ENCODE results near the gene SURF1.
"Not testable (repeated sequence)": the region's sequence is repeated elsewhere in the genome, so short reads cannot be mapped to it uniquely, and the experiment has no call there.

SURF1 gene

DNA sequence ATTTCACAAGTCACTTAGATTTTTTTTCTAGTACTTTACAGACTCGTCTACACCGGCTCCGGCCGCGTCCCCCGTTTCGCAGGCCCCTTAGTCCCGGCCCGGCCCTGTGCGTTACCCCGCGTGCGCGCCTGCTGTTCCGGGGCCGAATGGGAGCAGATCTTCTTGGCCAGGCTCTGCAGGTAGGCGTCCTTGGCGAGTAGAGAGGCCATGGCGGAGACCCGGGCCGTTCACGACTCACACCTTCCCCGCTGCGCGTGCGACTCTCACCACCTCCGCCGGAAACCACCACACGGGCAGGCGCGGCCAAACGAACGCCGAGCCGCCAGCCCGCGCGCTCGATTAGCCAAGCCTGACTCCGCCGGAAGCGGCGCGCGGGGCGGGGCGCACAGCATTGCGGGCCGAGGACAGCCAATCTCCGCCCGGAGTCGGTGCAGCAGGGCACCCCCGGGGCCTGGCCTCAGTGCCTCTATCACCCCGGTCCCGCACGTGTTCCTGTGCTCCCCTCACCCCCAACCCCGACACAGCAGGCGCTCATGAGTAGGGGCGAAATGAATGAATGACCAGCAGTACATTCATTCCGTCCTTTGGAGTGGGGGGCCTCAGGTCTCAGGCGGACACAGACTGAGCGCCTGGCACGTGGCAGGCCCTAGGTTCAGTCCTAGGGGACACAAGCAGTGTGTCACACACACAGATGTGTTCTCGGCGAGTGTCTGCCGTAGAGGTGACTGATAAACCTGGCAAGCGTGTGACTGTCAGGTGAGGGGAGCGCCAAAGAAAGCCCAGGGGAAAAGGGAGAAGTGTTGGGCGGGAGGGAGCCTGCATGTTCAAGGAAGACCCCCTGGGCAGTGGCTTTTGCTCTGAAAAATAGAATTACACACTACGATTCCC lies 20.1 kb downstream of the SURF1 start, which contains the start of gene SURF6:
TSS of gene SURF6 (minus strand) at position 265 of the 888 bp plus-strand sequence. CDS start at position 209, 56 bp downstream.
- peak within 1 kb of the TSS; percentile 98 for H3K27ac Mint-ChIP-seq
- DNase-seq = peak; percentile 93

DNA sequence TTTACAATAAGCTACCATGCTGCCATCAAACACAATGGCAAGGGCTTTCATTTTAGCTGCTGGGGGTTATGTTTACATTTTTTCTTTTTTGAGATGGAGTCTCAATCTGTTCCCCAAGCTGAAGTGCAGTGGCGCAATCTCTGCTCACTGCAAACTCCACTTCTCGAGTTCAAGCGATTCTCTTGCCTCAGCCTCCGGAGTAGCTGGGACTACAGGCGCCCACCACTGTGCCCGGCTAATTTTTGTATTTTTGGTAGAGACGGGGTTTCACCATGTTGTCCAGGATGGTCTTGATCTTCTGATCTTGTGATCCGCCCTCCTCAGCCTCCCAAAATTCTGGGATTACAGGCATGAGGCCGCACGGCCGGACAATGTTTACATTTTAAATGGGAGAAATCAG lies 21.4 kb downstream of the SURF1 start:
- DNase-seq; H3K27me3 Mint-ChIP-seq; H3K9me3 Mint-ChIP-seq; ATAC-seq (replicated peaks): not testable (repeated sequence)
- Mint-ChIP-seq H3K4me3 (peak overlapping the region; percentile 94 to 97), H3K36me3 (peaks cover 51 to 68% of the 10 kb centered on the region in 2 donors), H3K27ac (peak overlapping the region; percentile 90), H3K4me1 (peaks cover 33 to 83% of the 10 kb centered on the region in 2 donors)

More for the DNA sequence above, 20.1 kb downstream of the SURF1 start, which contains the start of gene SURF6:
- Mint-ChIP-seq H3K4me3 (peak within 1 kb of the TSS; percentile 94 to 97), H3K4me1 (peaks cover 42 to 84% of the 10 kb centered on the region in 2 donors), H3K36me3 (peaks cover 52 to 74% of the 10 kb centered on the region in 2 donors), H3K9me3 (peaks cover 0 to 4% of the 10 kb centered on the region in 2 donors), H3K27me3 (no peaks in the 10 kb centered on the region)
- peak; percentile 94 to 96 for ATAC-seq (replicated peaks)

DNA sequence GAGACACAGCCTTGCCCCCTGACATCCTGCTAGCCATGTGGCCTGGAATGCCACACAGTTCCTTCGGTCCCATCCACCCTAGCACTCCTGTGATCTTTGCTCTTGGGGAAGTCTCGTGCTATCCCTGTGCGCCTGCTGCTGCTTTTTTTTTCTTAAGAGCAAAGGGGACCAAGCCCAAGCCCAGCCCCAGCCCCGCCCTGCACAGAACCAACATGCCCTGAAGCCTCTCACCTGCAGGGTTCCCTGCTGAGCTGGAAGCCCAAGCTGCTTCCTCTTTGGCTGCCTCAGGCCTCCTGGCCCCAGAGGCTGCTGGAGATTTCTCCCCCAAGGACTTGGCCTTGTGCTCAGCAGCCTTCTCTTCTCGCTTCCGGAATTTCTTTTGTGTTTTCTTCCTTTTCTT lies 22.1 kb downstream of the SURF1 start:
- Mint-ChIP-seq H3K4me1 (peaks cover 30 to 83% of the 10 kb centered on the region in 2 donors), H3K36me3 (peaks cover 46 to 66% of the 10 kb centered on the region in 2 donors)
- ATAC-seq (replicated peaks) = no peak

DNA sequence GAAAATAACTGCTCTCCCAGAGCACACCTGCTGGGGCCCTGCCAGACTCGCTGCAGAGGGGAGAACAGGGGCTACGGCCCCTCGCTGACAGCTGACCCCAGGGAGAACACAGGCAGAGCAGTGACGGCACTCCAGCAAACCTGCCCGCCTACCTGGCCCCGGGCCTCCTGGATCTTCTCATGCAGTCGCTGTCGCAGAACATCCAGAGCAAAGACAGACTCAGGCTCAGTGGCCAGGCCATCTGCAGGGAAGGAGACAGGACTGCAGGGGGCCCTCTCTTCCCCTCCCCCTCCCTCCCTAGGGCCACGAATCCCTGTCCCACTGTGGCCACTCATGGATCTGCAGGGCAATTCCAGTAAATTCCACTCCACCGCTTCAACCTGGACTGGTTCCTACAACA lies 22.7 kb downstream of the SURF1 start:
- Mint-ChIP-seq H3K27me3 (no peaks in the 10 kb centered on the region), H3K36me3 (peaks cover 47 to 65% of the 10 kb centered on the region in 2 donors), H3K27ac (no peak overlapping the region), H3K4me3 (peak overlapping the region in 1 of 2 donors; percentile 97), H3K9me3 (no peaks in the 10 kb centered on the region), H3K4me1 (peaks cover 30 to 83% of the 10 kb centered on the region in 2 donors)
- DNase-seq (no peak), ATAC-seq (replicated peaks) (no peak)

More for the DNA sequence above, 22.1 kb downstream of the SURF1 start:
- peak overlapping the region; percentile 90 for H3K27ac Mint-ChIP-seq
- H3K9me3 Mint-ChIP-seq = no peaks in the 10 kb centered on the region
- H3K27me3 Mint-ChIP-seq = no peaks in the 10 kb centered on the region
- DNase-seq = no peak
- peak overlapping the region; percentile 48 to 97 for H3K4me3 Mint-ChIP-seq

DNA sequence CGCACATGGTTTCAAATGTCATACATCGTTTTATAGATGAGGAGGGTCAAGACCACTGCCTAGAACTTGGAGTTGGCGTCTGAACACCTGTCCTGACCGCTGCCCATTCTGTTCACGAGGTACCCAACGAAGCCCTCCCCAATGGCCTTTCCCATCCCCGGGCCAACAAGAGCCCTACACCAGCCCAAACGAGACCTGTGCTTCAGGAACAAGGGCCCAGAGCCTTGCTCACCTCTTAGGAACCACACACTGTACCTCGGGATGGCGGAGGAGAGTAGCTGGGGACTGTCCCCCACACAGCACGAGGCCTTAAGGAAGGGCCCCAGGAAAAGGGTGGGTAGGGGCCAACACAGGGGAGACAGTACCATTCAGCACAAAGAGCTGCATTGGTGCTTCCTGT lies 23.3 kb downstream of the SURF1 start:
- Mint-ChIP-seq H3K4me1 (peaks cover 30 to 83% of the 10 kb centered on the region in 2 donors), H3K27ac (peak overlapping the region; percentile 25), H3K27me3 (no peaks in the 10 kb centered on the region), H3K4me3 (no peak overlapping the region), H3K36me3 (peaks cover 52 to 68% of the 10 kb centered on the region in 2 donors), H3K9me3 (no peaks in the 10 kb centered on the region)
- ATAC-seq (replicated peaks) = no peak
- DNase-seq = no peak

DNA sequence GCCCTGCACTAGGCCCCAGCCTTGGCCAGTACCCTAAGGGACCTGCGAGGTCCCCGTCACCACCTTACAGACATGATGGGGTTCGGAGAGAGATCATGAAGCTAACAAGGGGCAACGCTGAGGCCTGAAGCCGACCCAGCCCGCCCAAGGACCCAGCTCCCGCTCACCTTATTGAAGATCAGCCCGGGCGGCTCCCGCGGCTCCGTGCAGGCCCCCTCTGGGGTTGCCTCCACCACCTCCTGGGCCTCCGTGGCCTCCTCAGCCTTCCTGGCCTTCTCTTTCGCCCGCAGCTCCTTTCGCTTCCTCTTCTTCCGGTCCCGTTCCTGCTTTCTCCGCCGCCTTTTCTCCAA lies 23.9 kb downstream of the SURF1 start:
- Mint-ChIP-seq H3K9me3 (no peaks in the 10 kb centered on the region), H3K4me3 (no peak overlapping the region), H3K27me3 (no peaks in the 10 kb centered on the region), H3K4me1 (peaks cover 28 to 76% of the 10 kb centered on the region in 2 donors), H3K27ac (peak overlapping the region; percentile 72), H3K36me3 (peaks cover 52 to 68% of the 10 kb centered on the region in 2 donors)
- DNase-seq = no peak
- ATAC-seq (replicated peaks) = no peak

DNA sequence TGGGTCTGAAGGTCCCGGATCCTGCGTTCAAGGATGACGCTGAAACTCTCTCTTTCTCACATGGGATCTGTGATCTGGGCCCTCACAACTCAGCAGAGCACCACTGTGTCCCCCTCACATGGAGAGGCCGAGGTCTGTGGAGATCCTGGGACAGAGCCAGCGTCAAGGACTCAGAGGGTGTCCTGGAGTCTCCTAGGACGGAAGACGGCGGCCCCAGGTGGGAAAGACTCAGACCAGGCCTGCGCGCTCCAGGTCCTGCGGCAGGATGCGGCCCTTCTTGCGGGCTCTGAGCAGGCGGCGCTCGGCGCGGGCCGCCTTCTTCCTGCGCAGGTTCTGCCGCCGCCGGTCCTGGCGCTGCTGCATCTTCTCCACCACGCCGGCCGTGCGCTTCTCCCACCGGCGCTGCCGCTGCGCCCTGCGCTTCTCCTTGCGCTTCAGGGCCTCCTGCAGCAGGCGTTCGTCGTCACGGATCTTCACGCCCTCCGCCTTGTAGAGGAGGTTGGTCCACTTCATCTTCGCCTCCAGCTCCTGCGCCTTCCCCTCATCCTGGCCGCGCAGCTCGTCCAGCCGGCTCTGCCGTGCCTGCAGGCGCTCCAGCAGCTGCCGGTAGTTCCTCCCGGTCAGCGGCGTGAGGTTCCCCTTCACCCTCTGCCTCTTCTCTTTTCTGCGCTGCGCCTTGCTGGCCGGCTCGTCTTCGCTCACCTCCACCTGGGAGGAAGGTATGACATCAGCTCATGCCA lies 24.5 kb downstream of the SURF1 start:
- Mint-ChIP-seq H3K4me3 (no peak overlapping the region), H3K27ac (no peak overlapping the region)

DNA sequence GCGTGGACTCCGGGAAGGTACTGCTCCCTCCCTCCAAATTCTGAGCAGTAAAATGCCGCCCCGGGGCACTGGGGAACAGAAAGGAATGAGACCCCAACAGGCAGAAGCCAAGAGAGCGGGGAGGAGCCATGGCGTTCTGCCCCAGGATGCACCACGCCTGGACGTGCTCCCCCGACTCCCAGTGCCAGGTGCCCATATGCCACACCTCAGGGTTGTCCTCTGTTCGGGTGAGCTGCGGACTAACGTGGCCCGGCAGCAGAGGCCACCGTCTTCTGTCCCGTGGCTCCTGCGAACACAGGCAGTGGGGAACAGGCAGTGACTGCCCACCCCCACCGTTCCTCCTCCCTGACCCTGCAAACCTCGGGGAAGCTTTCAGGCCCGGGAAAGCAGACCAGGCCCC lies 25.1 kb downstream of the SURF1 start:
- Mint-ChIP-seq H3K27me3 (no peaks in the 10 kb centered on the region), H3K4me3 (no peak overlapping the region)
- DNase-seq = no peak

More for the DNA sequence above, 24.5 kb downstream of the SURF1 start:
- Mint-ChIP-seq H3K36me3 (peaks cover 52 to 68% of the 10 kb centered on the region in 2 donors), H3K4me1 (peaks cover 26 to 71% of the 10 kb centered on the region in 2 donors), H3K27me3 (no peaks in the 10 kb centered on the region), H3K9me3 (no peaks in the 10 kb centered on the region)
- ATAC-seq (replicated peaks) (no peak), DNase-seq (no peak)

DNA sequence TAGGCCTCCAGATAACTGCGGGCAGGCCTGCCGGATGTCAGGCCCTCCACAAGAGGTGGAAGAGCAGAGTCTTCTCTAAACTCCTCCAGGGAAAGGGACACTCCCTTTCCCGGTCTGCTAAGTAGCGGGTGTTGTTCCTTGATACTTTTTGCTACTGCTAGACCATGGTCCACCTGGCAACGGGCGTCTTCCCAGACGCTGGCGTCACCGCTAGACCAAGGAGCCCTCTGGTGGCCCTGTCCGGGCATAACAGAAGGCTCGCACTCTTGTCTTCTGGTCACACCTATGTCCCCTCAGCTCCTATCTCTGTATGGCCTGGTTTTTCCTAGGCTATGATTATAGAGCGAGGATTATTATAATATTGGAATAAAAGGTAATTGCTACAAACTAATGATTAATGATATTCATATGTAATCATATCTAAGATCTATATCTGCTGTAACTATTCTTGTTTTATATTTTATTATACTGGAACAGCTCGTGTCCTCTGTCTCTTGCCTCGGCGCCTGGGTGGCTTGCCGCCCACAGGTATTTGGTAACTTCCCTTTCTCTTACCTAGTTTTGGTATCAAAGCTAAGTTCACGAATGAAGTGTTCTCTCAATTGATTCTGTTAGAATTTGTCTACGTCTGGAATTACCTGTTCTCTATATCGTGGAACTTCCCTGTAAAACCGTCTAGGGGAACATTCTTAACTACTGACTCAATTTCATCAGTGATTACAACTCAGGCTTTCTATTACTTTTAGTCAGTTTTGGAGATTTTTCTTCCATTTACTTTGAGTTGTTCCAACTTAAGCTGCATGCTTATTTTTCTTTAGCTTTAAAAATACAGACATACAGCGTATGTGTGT lies 26.8 kb downstream of the SURF1 start:
- not testable (repeated sequence) for H3K27me3 Mint-ChIP-seq; H3K9me3 Mint-ChIP-seq; H3K4me3 Mint-ChIP-seq; ATAC-seq (replicated peaks); DNase-seq; H3K27ac Mint-ChIP-seq
- Mint-ChIP-seq H3K4me1 (peaks cover 18 to 55% of the 10 kb centered on the region in 2 donors), H3K36me3 (peaks cover 44 to 55% of the 10 kb centered on the region in 2 donors)

More for the DNA sequence above, 25.1 kb downstream of the SURF1 start:
- H3K4me1 Mint-ChIP-seq = peaks cover 21 to 65% of the 10 kb centered on the region in 2 donors
- ATAC-seq (replicated peaks) = no peak
- peaks cover 51 to 63% of the 10 kb centered on the region in 2 donors for H3K36me3 Mint-ChIP-seq
- peak overlapping the region; percentile 5 for H3K27ac Mint-ChIP-seq
- no peaks in the 10 kb centered on the region for H3K9me3 Mint-ChIP-seq

DNA sequence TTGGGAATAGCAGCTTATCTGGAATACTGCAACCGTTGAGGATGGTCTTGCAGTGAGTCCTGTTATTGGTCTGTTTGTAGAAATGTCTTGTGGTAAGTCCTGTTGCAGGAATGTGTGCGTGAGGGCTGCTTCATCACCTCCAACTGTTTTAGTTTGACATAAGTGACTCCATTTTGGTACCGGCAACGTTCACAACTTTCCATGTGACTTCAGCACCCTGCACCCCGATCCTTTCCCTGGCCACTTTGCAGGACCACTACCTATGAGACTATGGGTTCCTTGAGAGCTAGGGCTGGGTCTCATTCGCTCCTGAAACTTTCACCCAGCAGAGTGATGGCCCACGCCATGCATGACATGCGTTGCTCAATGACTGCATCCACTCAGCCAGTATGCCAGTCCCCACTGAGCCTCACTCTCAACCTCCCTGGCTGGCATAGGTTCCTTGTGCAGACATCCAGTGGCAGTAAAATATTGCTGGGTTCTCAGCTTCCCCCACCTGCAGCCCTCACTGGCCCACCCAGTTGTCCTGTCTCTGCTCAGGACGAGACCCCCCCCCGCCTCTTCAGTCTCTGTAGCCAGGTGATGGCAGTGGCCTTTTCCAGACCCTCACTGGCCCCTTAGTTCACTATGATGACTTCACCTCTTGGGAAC lies 28.3 kb downstream of the SURF1 start:
- Mint-ChIP-seq H3K4me1 (peaks cover 8 to 43% of the 10 kb centered on the region in 2 donors), H3K4me3 (no peak overlapping the region), H3K27ac (no peak overlapping the region), H3K36me3 (peaks cover 40 to 47% of the 10 kb centered on the region in 2 donors), H3K9me3 (peaks cover 0 to 1% of the 10 kb centered on the region in 2 donors), H3K27me3 (no peaks in the 10 kb centered on the region)
- DNase-seq (no peak), ATAC-seq (replicated peaks) (no peak)

DNA sequence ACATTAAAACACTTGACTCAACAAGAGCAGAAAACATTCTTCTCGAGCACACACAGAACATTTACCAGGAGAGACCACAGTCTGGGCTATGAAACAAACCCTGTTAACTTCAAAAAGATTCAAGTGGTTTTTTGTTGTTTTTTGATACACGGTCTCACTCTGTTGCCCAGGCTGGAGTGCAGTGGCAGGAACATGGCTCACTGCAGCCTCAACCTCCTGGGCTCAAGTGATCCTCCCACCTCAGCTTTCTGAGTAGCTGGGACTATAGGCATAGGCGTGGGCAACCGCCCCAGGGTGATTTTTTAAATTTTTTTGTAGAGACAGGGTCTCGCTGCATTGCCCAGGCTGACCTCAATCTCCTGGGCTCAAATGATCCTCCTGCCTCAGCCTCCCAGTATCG lies 29.3 kb downstream of the SURF1 start:
- H3K27ac Mint-ChIP-seq; DNase-seq; H3K4me3 Mint-ChIP-seq; H3K27me3 Mint-ChIP-seq; H3K9me3 Mint-ChIP-seq; ATAC-seq (replicated peaks): not testable (repeated sequence)
- H3K36me3 Mint-ChIP-seq = peaks cover 33 to 40% of the 10 kb centered on the region in 2 donors
- H3K4me1 Mint-ChIP-seq = peaks cover 8 to 37% of the 10 kb centered on the region in 2 donors

DNA sequence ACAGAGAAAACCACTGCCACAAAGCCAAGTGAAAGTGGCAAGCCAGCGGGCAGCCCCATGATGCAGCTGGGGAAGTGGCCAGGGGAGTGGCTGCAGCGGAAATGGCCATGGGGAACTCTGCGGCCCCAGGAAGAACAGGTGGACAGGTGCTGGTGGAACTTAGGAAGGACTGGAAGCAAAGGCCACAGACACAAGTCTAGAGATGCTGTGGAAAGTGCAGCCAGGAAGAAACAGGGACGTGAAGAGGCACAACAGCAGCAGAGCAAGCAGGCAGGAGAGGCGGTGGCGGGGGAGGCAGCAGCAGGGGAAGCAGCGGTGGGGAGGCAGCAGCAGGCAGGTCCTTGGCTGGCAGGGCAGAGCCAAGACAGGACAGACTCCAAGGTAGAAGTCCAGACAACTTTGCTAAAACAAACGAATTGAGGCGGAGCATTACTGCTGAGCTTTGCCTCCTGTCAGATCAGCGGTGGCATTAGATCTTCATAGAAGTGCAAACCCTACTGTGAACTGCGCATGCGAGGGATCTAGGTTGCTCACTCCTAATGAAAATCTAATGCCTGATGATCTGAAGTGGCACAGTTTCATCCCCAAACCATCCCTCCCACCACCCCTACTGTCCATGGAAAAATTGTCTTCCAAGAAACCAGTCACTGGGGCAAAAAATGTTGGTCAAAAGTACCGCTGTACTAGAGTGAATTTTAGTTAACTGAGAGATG lies 32.1 kb downstream of the SURF1 start:
- Mint-ChIP-seq H3K27ac (no peak overlapping the region), H3K4me3 (no peak overlapping the region)

DNA sequence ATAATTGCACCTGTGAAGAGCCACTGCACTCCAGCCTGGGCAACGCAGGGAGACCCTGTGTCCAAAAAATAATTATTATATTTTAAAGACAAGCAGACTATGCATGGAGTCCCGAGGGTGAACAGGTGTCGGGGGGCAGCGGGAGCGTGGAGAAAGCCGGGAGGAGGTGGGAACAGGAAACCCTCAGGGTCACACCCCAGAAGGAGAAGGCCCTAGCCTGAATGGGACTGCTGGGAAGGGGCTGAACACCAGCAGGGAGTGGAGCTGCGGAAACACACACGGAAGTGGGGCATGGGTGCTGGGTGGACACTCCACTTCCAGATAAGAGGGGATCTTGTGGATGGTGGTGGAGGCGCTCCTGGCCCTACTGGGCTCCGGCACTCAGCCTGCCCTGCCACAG lies 33.1 kb downstream of the SURF1 start:
- no peak overlapping the region for H3K27ac Mint-ChIP-seq

More for the DNA sequence above, 32.1 kb downstream of the SURF1 start:
- ATAC-seq (replicated peaks) (no peak), DNase-seq (no peak)
- peaks cover 3 to 4% of the 10 kb centered on the region in 2 donors for H3K27me3 Mint-ChIP-seq
- H3K4me1 Mint-ChIP-seq = peaks cover 2 to 9% of the 10 kb centered on the region in 2 donors
- H3K9me3 Mint-ChIP-seq = peaks cover 0 to 1% of the 10 kb centered on the region in 2 donors
- H3K36me3 Mint-ChIP-seq = peaks cover 13 to 22% of the 10 kb centered on the region in 2 donors

More for the DNA sequence above, 33.1 kb downstream of the SURF1 start:
- Mint-ChIP-seq H3K4me1 (no peaks in the 10 kb centered on the region), H3K4me3 (no peak overlapping the region), H3K27me3 (peaks cover 3 to 4% of the 10 kb centered on the region in 2 donors), H3K9me3 (peaks cover 0 to 1% of the 10 kb centered on the region in 2 donors), H3K36me3 (peaks cover 4 to 14% of the 10 kb centered on the region in 2 donors)
- ATAC-seq (replicated peaks) (no peak), DNase-seq (no peak)

Data from stimulated activated naive B cell treated with anti-CD40 and anti-IgM and Interleukin-4, amounts not matched to agents 10 μg/mL and 1 μg/mL and 100 μg/mL, for 72 hours (primary cell).